IMR-90 (cell line): ENCODE results near the gene EPN2. TPM values are rescaled to one million over a fixed set of nuclear protein-coding genes. Genes with fewer than 3 reads are reported as not detected.

Source experiments
- ATAC-seq: fragments of 200-7000 bp; cut with Tn5 transposase; 2 replicates; pipeline ENCODE4 v1.9.1; 2020; ENCODE audit warnings: low read depth, mild to moderate bottlenecking, moderate library complexity
- BruUV-seq: library from RNA; stranded (reverse); fragments of 400-500 nt; replicated peaks from 2 replicates; lab custom pipeline; 2021; lab: Mats Ljungman, UMichigan
- CTCF ChIA-PET: fragments of 300-600 bp; formaldehyde crosslinking; extraction: SDS; loops from one replicate; lab custom pipeline; 2021; ENCODE audit warnings: antibody characterized with exemption; lab: Yijun Ruan, JAX
- POLR2A ChIA-PET: fragments of 300-600 bp; sonication (Branson Sonifier 250); formaldehyde crosslinking; loops from one replicate; lab custom pipeline; 2022; ENCODE audit warnings: antibody characterized with exemption; ENCODE audit not compliant: unreplicated experiment; lab: Charles Lee
- DNase-seq: peaks from one replicate; pipeline ENCODE4 v3.0.0; 2013
- H2AFZ ChIP-seq: replicated peaks from 2 replicates; pipeline ENCODE3; 2013; ENCODE audit warnings: low read length, mild to moderate bottlenecking; ENCODE audit not compliant: poor library complexity
- H2AK5ac ChIP-seq: 2 replicates; pipeline ENCODE4 v1.6.1; 2013; ENCODE audit warnings: low read depth, low read length, inconsistent platforms
- H2AK9ac ChIP-seq: replicated peaks from 2 replicates; pipeline ENCODE3; 2013; ENCODE audit warnings: mild to moderate bottlenecking, low read depth, low read length, moderate library complexity; ENCODE audit not compliant: poor library complexity
- H2BK120ac ChIP-seq: 2 replicates; pipeline ENCODE4 v1.6.1; 2013; ENCODE audit warnings: low read depth, low read length, inconsistent platforms
- H2BK15ac ChIP-seq: 3 replicates; pipeline ENCODE4 v1.6.1; 2013; ENCODE audit warnings: low read depth, low read length, inconsistent platforms
- H2BK20ac ChIP-seq: 2 replicates; pipeline ENCODE4 v1.6.1; 2013; ENCODE audit warnings: low read depth, mild to moderate bottlenecking, inconsistent platforms, low read length, moderate library complexity
- H2BK5ac ChIP-seq: 2 replicates; pipeline ENCODE4 v1.6.1; 2013; ENCODE audit warnings: mild to moderate bottlenecking, low read depth, low read length, inconsistent platforms; ENCODE audit not compliant: poor library complexity, severe bottlenecking
- H3K14ac ChIP-seq: replicated peaks from 2 replicates; pipeline ENCODE4 v1.6.1; 2013; ENCODE audit warnings: low read depth, low read length, inconsistent platforms
- H3K18ac ChIP-seq: 2 replicates; pipeline ENCODE4 v1.6.1; 2013; ENCODE audit warnings: low read depth, low read length, control low read depth
- H3K23ac ChIP-seq: 2 replicates; pipeline ENCODE4 v1.6.1; 2013; ENCODE audit warnings: low read depth, low read length, inconsistent platforms
- H3K27ac ChIP-seq: 2 replicates; pipeline ENCODE4 v1.5.1; 2013; ENCODE audit warnings: mild to moderate bottlenecking, control low read depth, low read length; ENCODE audit not compliant: insufficient read depth
- H3K27me3 ChIP-seq: 2 replicates; pipeline ENCODE4 v1.6.1; 2013; ENCODE audit warnings: low read length; ENCODE audit not compliant: control insufficient read depth, insufficient read depth
- H3K36me3 ChIP-seq: 2 replicates; pipeline ENCODE4 v1.6.1; 2013; ENCODE audit warnings: low read length, mixed read lengths; ENCODE audit not compliant: control insufficient read depth, insufficient read depth
- H3K4ac ChIP-seq: 2 replicates; pipeline ENCODE4 v1.6.1; 2013; ENCODE audit warnings: low read depth, low read length, inconsistent platforms
- H3K4me1 ChIP-seq: 2 replicates; pipeline ENCODE4 v1.6.1; 2013; ENCODE audit warnings: low read length, mixed read lengths; ENCODE audit not compliant: control insufficient read depth, insufficient read depth
- H3K4me2 ChIP-seq: 2 replicates; pipeline ENCODE4 v1.6.1; 2013; ENCODE audit warnings: low read depth, mild to moderate bottlenecking, control low read depth, low read length, moderate library complexity
- H3K4me3 ChIP-seq: 2 replicates; pipeline ENCODE4 v1.5.1; 2013; ENCODE audit warnings: low read depth, mild to moderate bottlenecking, control low read depth, low read length, moderate library complexity; ENCODE audit not compliant: insufficient read depth
- H3K56ac ChIP-seq: 2 replicates; pipeline ENCODE4 v1.6.1; 2013; ENCODE audit warnings: low read length, inconsistent platforms; ENCODE audit not compliant: insufficient read depth; ENCODE audit errors: extremely low read depth
- H3K79me1 ChIP-seq, 2 experiments: 2 replicates each; pipeline ENCODE4 v1.6.1; 2013; ENCODE audit warnings: low read length in 2 of 2, inconsistent platforms in 1 of 2, low read depth in 1 of 2
- H3K9ac ChIP-seq: 2 replicates; pipeline ENCODE4 v1.6.1; 2013; ENCODE audit warnings: low read depth, low read length, control low read depth
- H3K9me1 ChIP-seq: 2 replicates; pipeline ENCODE4 v1.6.1; 2013; ENCODE audit warnings: low read length, inconsistent platforms; ENCODE audit not compliant: insufficient read depth
- H3K9me3 ChIP-seq: 2 replicates; pipeline ENCODE4 v1.6.1; 2013; ENCODE audit warnings: low read length; ENCODE audit not compliant: control insufficient read depth, insufficient read depth
- H4K20me1 ChIP-seq: 2 replicates; pipeline ENCODE4 v1.6.1; 2013; ENCODE audit warnings: low read length, inconsistent platforms; ENCODE audit not compliant: insufficient read depth
- H4K5ac ChIP-seq: 2 replicates; pipeline ENCODE4 v1.6.1; 2013; ENCODE audit warnings: mild to moderate bottlenecking, low read depth, low read length, control low read depth
- H4K8ac ChIP-seq, 2 experiments: 2 replicates each; pipeline ENCODE4 v1.6.1; 2013; ENCODE audit warnings: low read depth in 2 of 2, low read length in 2 of 2, control low read depth in 1 of 2, inconsistent platforms in 1 of 2
- H4K91ac ChIP-seq: 2 replicates; pipeline ENCODE4 v1.6.1; 2013; ENCODE audit warnings: low read depth, low read length, inconsistent platforms; ENCODE audit not compliant: insufficient read depth
- RFX5 ChIP-seq: IDR thresholded peaks from 2 replicates; pipeline ENCODE4 v1.8.0; 2012; ENCODE audit warnings: low read depth, mild to moderate bottlenecking, low read length, moderate library complexity
- USF2 ChIP-seq: fragments of 150-350 bp; IDR thresholded peaks from 2 replicates; pipeline ENCODE4 v1.6.1; 2017; ENCODE audit warnings: mild to moderate bottlenecking, antibody characterized with exemption, low read length, low read depth
- WGBS, 2 experiments: methylation state at CpG; one replicate each; pipeline versions ENCODE4 v1.1.5 to v1.1.7; 2013; ENCODE audit warnings: missing lambda C conversion rate in 2 of 2; ENCODE audit not compliant: insufficient read length in 1 of 2; ENCODE audit errors: extremely low coverage in 2 of 2; 5-methylcytosine and 5-hydroxymethylcytosine counted together
- dilution Hi-C: fragments of 300-500 bp; cut with HindIII; formaldehyde crosslinking; loops from one replicate; pipeline ENCODE4 v1.14.3; 2018; ENCODE audit warnings: low sequenced_read_pairs; ENCODE audit not compliant: unreplicated experiment
- in situ Hi-C: fragments of 300-500 bp; cut with MboI; formaldehyde crosslinking; loops from 3 replicates; pipeline ENCODE4 v1.14.3; 2019; ENCODE audit warnings: low sequenced_read_pairs, inconsistent platforms, mixed read lengths
- intact Hi-C: fragments of 100-400 bp; cut with micrococcal nuclease; formaldehyde crosslinking; loops from 2 replicates; pipeline ENCODE4 v1.10.0; 2022
- polyA plus RNA-seq, 3 experiments: library from polyadenylated mRNA; depleted of rRNA; stranded (reverse); fragments of >200 nt; gene quantifications; 2 replicates each; pipeline ENCODE4 v1.2.3, GENCODE V29; 2012; ENCODE audit warnings: low replicate concordance in 1 of 3
- total RNA-seq: library from RNA; depleted of rRNA; stranded (reverse); fragments of >200 nt; gene quantifications from 2 replicates; pipeline ENCODE4 v1.2.3, GENCODE V29; 2012
- TF ChIP-seq, protein P1 (sequence below): conservative IDR thresholded peaks from 2 replicates; pipeline ENCODE4 v1.5.1; 2012; ENCODE audit warnings: mild to moderate bottlenecking, low read depth, low read length, improper control_type of control experiment

Gene EPN2
- total and polyA plus RNA-seq, 2 of the 4 experiments (the other 2 are of a cell fraction), result 14.9 to 25.3 TPM

DNA sequence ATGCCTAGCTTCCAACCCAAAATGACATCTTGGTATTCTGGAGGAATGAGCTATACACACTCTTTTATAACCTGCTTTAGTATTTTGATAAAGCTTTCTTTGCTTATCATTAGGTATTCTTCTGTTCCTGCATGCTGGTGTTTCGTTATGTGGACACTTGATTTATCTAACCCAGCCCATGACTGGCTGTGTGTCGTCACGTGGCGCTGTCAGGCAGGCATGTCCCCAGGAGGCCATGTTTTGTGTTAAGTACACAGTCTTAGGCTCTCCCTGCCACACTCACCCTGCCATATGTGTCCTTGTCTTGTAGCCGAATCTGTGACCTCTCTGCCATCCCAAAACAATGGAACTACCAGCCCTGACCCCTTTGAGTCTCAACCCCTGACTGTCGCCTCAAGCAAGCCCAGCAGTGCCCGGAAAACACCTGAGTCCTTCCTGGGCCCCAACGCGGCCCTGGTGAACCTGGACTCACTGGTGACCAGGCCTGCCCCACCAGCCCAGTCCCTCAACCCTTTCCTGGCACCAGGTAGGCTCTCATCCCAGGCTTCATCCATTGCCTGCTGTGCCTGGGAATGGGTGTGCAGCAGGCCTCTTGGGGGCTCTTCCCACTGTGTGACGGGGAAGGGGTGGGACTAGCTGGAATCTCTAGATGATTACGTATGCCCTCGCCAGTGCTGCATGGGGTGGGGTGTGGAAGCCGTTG, 94.5 kb downstream of the EPN2 start:
- Histone ChIP-seq H4K91ac (peak overlapping the region; percentile 85), H4K20me1 (peaks cover 4% of the 10 kb centered on the region; the same call in 1 of the 2 replicates), H3K4me3 (no peak overlapping the region), H2BK120ac (peak overlapping the region; percentile 77), H2BK5ac (peak overlapping the region; percentile 92), H3K9me3 (no peaks in the 10 kb centered on the region), H4K8ac (peak overlapping the region; percentile 63 to 90; a peak in 3 of 4 replicates), H3K4me2 (peak overlapping the region; percentile 23; the same call in 1 of the 2 replicates), H2BK20ac (peak overlapping the region; percentile 67), H3K56ac (peak overlapping the region; percentile 76), H2AFZ (no peak overlapping the region), H4K5ac (peak overlapping the region; percentile 61), H3K27me3 (no peaks in the 10 kb centered on the region), H3K4ac (peak overlapping the region; percentile 89), H3K9me1 (peaks cover 39% of the 10 kb centered on the region), H3K4me1 (peaks cover 33% of the 10 kb centered on the region), H2BK15ac (peak overlapping the region; percentile 90; the same call in 2 of the 3 replicates), H3K79me1 (peaks cover 0 to 35% of the 10 kb centered on the region in 2 experiments; a peak in 2 of 4 replicates), H3K9ac (peak overlapping the region; percentile 10; the same call in 1 of the 2 replicates), H2AK5ac (peak overlapping the region; percentile 92), H3K27ac (peak overlapping the region; percentile 90), H3K14ac (peak overlapping the region; percentile 40), H3K36me3 (peaks cover 18% of the 10 kb centered on the region; the same call in 1 of the 2 replicates), H2AK9ac (peak overlapping the region; percentile 62), H3K23ac (peak overlapping the region; percentile 19; the same call in 1 of the 2 replicates), H3K18ac (peak overlapping the region; percentile 58)
- DNase-seq (peak; percentile 22), ATAC-seq (peak; percentile 31; the same call in 1 of the 2 replicates)
- 60% methylated on average over 1 of the region's 13 CpGs; no CpG with 5 or more reads in 1 of the 2 experiments for WGBS, 2 experiments
- ChIA-PET POLR2A (no interaction called here), CTCF (interaction anchor here (0.7 to 1.2 kb wide), 2 partner anchors 8 to 134 kb away, joined by 3 to 6 read pairs; no protein-coding TSS in a partner anchor)
- intact Hi-C loops (no loop called here), dilution Hi-C loops (no loop called here), in situ Hi-C loops (no loop called here)
- TF ChIP-seq, protein P1, sequence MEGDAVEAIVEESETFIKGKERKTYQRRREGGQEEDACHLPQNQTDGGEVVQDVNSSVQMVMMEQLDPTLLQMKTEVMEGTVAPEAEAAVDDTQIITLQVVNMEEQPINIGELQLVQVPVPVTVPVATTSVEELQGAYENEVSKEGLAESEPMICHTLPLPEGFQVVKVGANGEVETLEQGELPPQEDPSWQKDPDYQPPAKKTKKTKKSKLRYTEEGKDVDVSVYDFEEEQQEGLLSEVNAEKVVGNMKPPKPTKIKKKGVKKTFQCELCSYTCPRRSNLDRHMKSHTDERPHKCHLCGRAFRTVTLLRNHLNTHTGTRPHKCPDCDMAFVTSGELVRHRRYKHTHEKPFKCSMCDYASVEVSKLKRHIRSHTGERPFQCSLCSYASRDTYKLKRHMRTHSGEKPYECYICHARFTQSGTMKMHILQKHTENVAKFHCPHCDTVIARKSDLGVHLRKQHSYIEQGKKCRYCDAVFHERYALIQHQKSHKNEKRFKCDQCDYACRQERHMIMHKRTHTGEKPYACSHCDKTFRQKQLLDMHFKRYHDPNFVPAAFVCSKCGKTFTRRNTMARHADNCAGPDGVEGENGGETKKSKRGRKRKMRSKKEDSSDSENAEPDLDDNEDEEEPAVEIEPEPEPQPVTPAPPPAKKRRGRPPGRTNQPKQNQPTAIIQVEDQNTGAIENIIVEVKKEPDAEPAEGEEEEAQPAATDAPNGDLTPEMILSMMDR, result no peak
- peak; percentile 90 for TF ChIP-seq USF2
- no peak for TF ChIP-seq RFX5
- no TSS peak for BruUV-seq
